Nephron (organoid): ENCODE measurements around the gene XPR1.

Source experiments
- H3K27ac Mint-ChIP-seq, 3 experiments: 2 replicates each; pipeline ENCODE4 v1.8.0; 2020; ENCODE audit warnings: mixed read lengths in 3 of 3, mild to moderate bottlenecking in 2 of 3, moderate library complexity in 1 of 3
- H3K27me3 Mint-ChIP-seq: 2 replicates; pipeline ENCODE4 v1.8.0; 2021; ENCODE audit warnings: low read depth, mild to moderate bottlenecking, moderate library complexity, mixed read lengths
- H3K36me3 Mint-ChIP-seq: 2 replicates; pipeline ENCODE4 v1.8.0; 2020; ENCODE audit warnings: low read depth, mixed read lengths
- H3K4me1 Mint-ChIP-seq: 2 replicates; pipeline ENCODE4 v1.8.0; 2020; ENCODE audit warnings: mixed read lengths
- H3K4me3 Mint-ChIP-seq, 3 experiments: 2 replicates each; pipeline ENCODE4 v1.8.0; 2020; ENCODE audit warnings: mild to moderate bottlenecking in 3 of 3, mixed read lengths in 3 of 3, moderate library complexity in 2 of 3
- H3K9me3 Mint-ChIP-seq: 2 replicates; pipeline ENCODE4 v1.8.0; 2020; ENCODE audit warnings: mixed read lengths
- TF ChIP-seq, protein P1 (sequence below), 3 experiments: fragments of 200-600 bp; sonication (generic); IDR thresholded peaks; one replicate each; pipeline ENCODE4 v1.5.0; 2021; ENCODE audit warnings: antibody characterized with exemption in 3 of 3; ENCODE audit not compliant: unreplicated experiment in 3 of 3

XPR1 gene

GRCh38 chr1:180892272-180892671, 260.4 kb downstream of the XPR1 start:
- peaks cover 4% of the 10 kb centered on the region for H3K36me3 Mint-ChIP-seq
- no peak overlapping the region for H3K27ac Mint-ChIP-seq
- TF ChIP-seq, protein P1, sequence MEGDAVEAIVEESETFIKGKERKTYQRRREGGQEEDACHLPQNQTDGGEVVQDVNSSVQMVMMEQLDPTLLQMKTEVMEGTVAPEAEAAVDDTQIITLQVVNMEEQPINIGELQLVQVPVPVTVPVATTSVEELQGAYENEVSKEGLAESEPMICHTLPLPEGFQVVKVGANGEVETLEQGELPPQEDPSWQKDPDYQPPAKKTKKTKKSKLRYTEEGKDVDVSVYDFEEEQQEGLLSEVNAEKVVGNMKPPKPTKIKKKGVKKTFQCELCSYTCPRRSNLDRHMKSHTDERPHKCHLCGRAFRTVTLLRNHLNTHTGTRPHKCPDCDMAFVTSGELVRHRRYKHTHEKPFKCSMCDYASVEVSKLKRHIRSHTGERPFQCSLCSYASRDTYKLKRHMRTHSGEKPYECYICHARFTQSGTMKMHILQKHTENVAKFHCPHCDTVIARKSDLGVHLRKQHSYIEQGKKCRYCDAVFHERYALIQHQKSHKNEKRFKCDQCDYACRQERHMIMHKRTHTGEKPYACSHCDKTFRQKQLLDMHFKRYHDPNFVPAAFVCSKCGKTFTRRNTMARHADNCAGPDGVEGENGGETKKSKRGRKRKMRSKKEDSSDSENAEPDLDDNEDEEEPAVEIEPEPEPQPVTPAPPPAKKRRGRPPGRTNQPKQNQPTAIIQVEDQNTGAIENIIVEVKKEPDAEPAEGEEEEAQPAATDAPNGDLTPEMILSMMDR (IDR thresholded peaks at IDR 0.05; ENCODE audit: unreplicated experiment in 3 of 3), result no peak
- H3K4me3 Mint-ChIP-seq, result no peak overlapping the region
- no peaks in the 10 kb centered on the region for H3K27me3 Mint-ChIP-seq
- H3K4me1 Mint-ChIP-seq, result no peaks in the 10 kb centered on the region
- H3K9me3 Mint-ChIP-seq, result no peaks in the 10 kb centered on the region

- Mint-ChIP-seq H3K36me3 (peaks cover 3% of the 10 kb centered on the region), H3K4me1 (no peaks in the 10 kb centered on the region), H3K27me3 (no peaks in the 10 kb centered on the region), H3K27ac (peak overlapping the region in 1 of 3 experiments; percentile 36), H3K9me3 (no peaks in the 10 kb centered on the region), H3K4me3 (no peak overlapping the region)
- TF ChIP-seq, protein P1 (IDR thresholded peaks at IDR 0.05; ENCODE audit: unreplicated experiment in 3 of 3), result no peak
Measured at GRCh38 chr1:180892675-180893074, 260.9 kb downstream of the XPR1 start.

- TF ChIP-seq, protein P1 (IDR thresholded peaks at IDR 0.05; ENCODE audit: unreplicated experiment in 3 of 3), result no peak
- Mint-ChIP-seq H3K27me3 (no peaks in the 10 kb centered on the region), H3K9me3 (no peaks in the 10 kb centered on the region), H3K27ac (no peak overlapping the region), H3K36me3 (no peaks in the 10 kb centered on the region), H3K4me1 (peaks cover 5% of the 10 kb centered on the region), H3K4me3 (no peak overlapping the region)
Measured at GRCh38 chr1:180893614-180894013, 261.8 kb downstream of the XPR1 start.

- H3K4me1 Mint-ChIP-seq, result peaks cover 16% of the 10 kb centered on the region
- TF ChIP-seq, protein P1 (IDR thresholded peaks at IDR 0.05; ENCODE audit: unreplicated experiment in 3 of 3), result no peak
- H3K36me3 Mint-ChIP-seq, result no peaks in the 10 kb centered on the region
- no peak overlapping the region for H3K4me3 Mint-ChIP-seq
- H3K27me3 Mint-ChIP-seq, result peaks cover 1% of the 10 kb centered on the region
- H3K9me3 Mint-ChIP-seq, result no peaks in the 10 kb centered on the region
- H3K27ac Mint-ChIP-seq, result no peak overlapping the region
Measured at GRCh38 chr1:180896161-180896560, 264.3 kb downstream of the XPR1 start.

DNA sequence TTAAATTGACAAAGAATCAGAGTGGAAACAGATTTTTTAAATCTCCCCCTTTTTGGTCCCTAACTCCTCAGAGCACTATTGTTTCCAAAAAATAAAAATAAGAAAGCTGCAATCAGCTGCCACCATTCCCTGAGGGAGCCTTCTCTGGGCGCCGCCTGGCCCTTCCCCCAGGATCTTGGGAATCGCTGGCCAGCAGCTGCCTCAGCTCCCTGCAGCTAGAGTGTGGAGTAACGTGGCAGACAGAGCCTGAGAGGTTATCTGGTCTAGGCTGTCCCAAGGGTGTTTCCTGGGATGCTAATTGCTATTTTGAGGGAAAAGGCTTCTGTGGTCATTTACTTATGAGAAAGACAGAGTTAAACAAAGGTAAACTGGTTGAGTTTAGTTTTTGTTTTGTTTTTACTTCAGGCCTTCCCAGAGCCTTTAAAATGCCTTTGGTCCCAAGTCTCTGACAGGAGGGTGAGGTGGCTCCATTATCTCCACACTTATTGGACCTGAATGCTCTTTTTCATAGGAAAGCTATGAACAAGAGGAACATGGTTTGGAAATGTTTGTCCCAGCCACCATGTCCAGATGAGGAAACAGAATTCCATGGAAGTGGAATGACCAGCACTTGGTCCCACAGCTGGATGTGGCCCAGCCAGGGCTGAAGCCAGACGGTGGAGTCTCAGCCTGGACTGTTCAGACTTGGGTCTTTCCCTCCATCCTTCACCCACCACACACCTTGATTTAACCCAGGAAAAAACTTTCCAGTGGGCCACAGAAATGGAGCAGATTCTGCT, 266.8 kb downstream of the XPR1 start:
- H3K27me3 Mint-ChIP-seq, result peaks cover 5% of the 10 kb centered on the region
- peaks cover 16% of the 10 kb centered on the region for H3K4me1 Mint-ChIP-seq
- no peak overlapping the region for H3K27ac Mint-ChIP-seq
- TF ChIP-seq, protein P1 (IDR thresholded peaks at IDR 0.05; ENCODE audit: unreplicated experiment in 3 of 3), result no peak
- no peaks in the 10 kb centered on the region for H3K9me3 Mint-ChIP-seq
- H3K36me3 Mint-ChIP-seq, result no peaks in the 10 kb centered on the region
- H3K4me3 Mint-ChIP-seq, result no peak overlapping the region

- Mint-ChIP-seq H3K4me1 (peaks cover 16% of the 10 kb centered on the region), H3K27me3 (peaks cover 5% of the 10 kb centered on the region), H3K36me3 (no peaks in the 10 kb centered on the region), H3K27ac (no peak overlapping the region), H3K9me3 (no peaks in the 10 kb centered on the region), H3K4me3 (no peak overlapping the region)
- TF ChIP-seq, protein P1 (IDR thresholded peaks at IDR 0.05; ENCODE audit: unreplicated experiment in 3 of 3), result no peak
Measured at GRCh38 chr1:180899262-180899661, 267.4 kb downstream of the XPR1 start.
